Keratinocyte (primary cell): ENCODE data around the gene PRR29. TPM values are rescaled to one million over a fixed set of nuclear protein-coding genes. Genes with fewer than 3 reads are reported as not detected.
A peak's percentile ranks its signal among the peaks of the same experiment; 100 is the strongest.

Experiments used
- DNase-seq: peaks from one replicate; pipeline ENCODE4 v3.0.0-alpha.2; 2011; ENCODE audit warnings: low read depth, missing footprints, low spot score
- FAIRE-seq: peaks from 2 replicates; lab custom pipeline; 2011; peaks lifted over from hg19 to GRCh38; lab: Jason Lieb, UNC
- H2AFZ ChIP-seq: 2 replicates; pipeline ENCODE4 v1.6.0; 2012; ENCODE audit warnings: low read length, control low read depth, inconsistent platforms; ENCODE audit not compliant: control insufficient read depth
- H3K27ac ChIP-seq: 2 replicates; pipeline ENCODE4 v1.5.1; 2011; ENCODE audit warnings: low read length; ENCODE audit not compliant: control insufficient read depth, insufficient read depth
- H3K27me3 ChIP-seq: 3 replicates; pipeline ENCODE4 v1.6.0; 2011; ENCODE audit warnings: low read length; ENCODE audit not compliant: control insufficient read depth, insufficient read depth; ENCODE audit errors: extremely low read depth
- H3K36me3 ChIP-seq, 2 experiments: 2 replicates in 1 of 2; 3 replicates in 1 of 2; pipeline ENCODE4 v1.5.1; 2011; ENCODE audit warnings: low read length in 2 of 2, mild to moderate bottlenecking in 1 of 2; ENCODE audit not compliant: control insufficient read depth in 2 of 2, insufficient read depth in 2 of 2; ENCODE audit errors: extremely low read depth in 1 of 2
- H3K4me1 ChIP-seq: 3 replicates; pipeline ENCODE4 v1.5.1; 2011; ENCODE audit warnings: low read length; ENCODE audit not compliant: control insufficient read depth, insufficient read depth; ENCODE audit errors: extremely low read depth
- H3K4me2 ChIP-seq: 3 replicates; pipeline ENCODE4 v1.6.0; 2011; ENCODE audit warnings: low read depth, low read length; ENCODE audit not compliant: control insufficient read depth, insufficient read depth; ENCODE audit errors: extremely low read depth
- H3K4me3 ChIP-seq, 3 experiments: fragments of 200-600 bp in 1 of 3; sonication (generic) in 1 of 3; 2 replicates in 2 of 3; 3 replicates in 1 of 3; pipeline ENCODE4 v1.5.1; 2011 to 2016; ENCODE audit warnings: low read length in 3 of 3, mild to moderate bottlenecking in 3 of 3, control low read depth in 2 of 3, inconsistent platforms in 1 of 3, low read depth in 1 of 3, mixed read lengths in 1 of 3, mixed run types in 1 of 3, moderate library complexity in 1 of 3; ENCODE audit not compliant: control insufficient read depth in 2 of 3, insufficient read depth in 2 of 3; ENCODE audit errors: extremely low read depth in 1 of 3
- H3K79me2 ChIP-seq: 2 replicates; pipeline ENCODE4 v1.6.0; 2012; ENCODE audit warnings: low read length; ENCODE audit not compliant: control insufficient read depth, insufficient read depth
- H3K9ac ChIP-seq: 3 replicates; pipeline ENCODE4 v1.6.0; 2011; ENCODE audit warnings: low read length; ENCODE audit not compliant: control insufficient read depth, insufficient read depth; ENCODE audit errors: extremely low read depth
- H3K9me1 ChIP-seq: 3 replicates; pipeline ENCODE4 v1.6.0; 2011; ENCODE audit warnings: low read length; ENCODE audit not compliant: control insufficient read depth, insufficient read depth; ENCODE audit errors: extremely low read depth
- H3K9me3 ChIP-seq: 2 replicates; pipeline ENCODE4 v1.5.1; 2012; ENCODE audit warnings: low read depth, low read length; ENCODE audit not compliant: control insufficient read depth
- H4K20me1 ChIP-seq: 3 replicates; pipeline ENCODE4 v1.6.0; 2011; ENCODE audit warnings: low read length; ENCODE audit not compliant: control insufficient read depth, insufficient read depth; ENCODE audit errors: extremely low read depth
- EZH2 ChIP-seq: IDR thresholded peaks from one replicate; pipeline ENCODE4 v1.6.1; 2012; ENCODE audit warnings: inconsistent platforms, mild to moderate bottlenecking, low read length, moderate library complexity
- dilution Hi-C: fragments of 300-500 bp; cut with MboI; formaldehyde crosslinking; loops from one replicate; pipeline ENCODE4 v1.7.0; 2020; ENCODE audit warnings: low sequenced_read_pairs; ENCODE audit not compliant: extremely low pct_ligation_motif_present
- polyA plus RNA-seq, 5 experiments: library from polyadenylated mRNA; depleted of rRNA in 3 of 5; stranded (reverse) in 3 of 5; stranded (forward) in 1 of 5; unstranded in 1 of 5; fragments of >200 nt; gene quantifications; 1 replicate in 1 of 5; 2 replicates in 3 of 5; 3 replicates in 1 of 5; pipeline versions ENCODE4 v1.2.1 to v1.2.3, GENCODE V29; 2011 to 2012; ENCODE audit warnings: missing spikeins in 2 of 5, low read depth in 1 of 5, low replicate concordance in 1 of 5
- TF ChIP-seq, protein P1 (sequence below), 3 experiments: IDR thresholded peaks in 1 of 3; conservative IDR thresholded peaks in 1 of 3; optimal IDR thresholded peaks in 1 of 3; 2 replicates in 2 of 3; 3 replicates in 1 of 3; pipeline versions ENCODE3 to v1.5.1; 2011; ENCODE audit warnings: low read length in 3 of 3, mild to moderate bottlenecking in 3 of 3, moderate library complexity in 2 of 3, control low read depth in 1 of 3, inconsistent platforms in 1 of 3; ENCODE audit not compliant: insufficient read depth in 2 of 3; ENCODE audit errors: extremely low read depth in 1 of 3

The PRR29 gene
- polyA plus RNA-seq, 1 donor (not counting 4 experiments of a cell fraction or from before 2014, with no cell fraction given), result 0.01 TPM

DNA sequence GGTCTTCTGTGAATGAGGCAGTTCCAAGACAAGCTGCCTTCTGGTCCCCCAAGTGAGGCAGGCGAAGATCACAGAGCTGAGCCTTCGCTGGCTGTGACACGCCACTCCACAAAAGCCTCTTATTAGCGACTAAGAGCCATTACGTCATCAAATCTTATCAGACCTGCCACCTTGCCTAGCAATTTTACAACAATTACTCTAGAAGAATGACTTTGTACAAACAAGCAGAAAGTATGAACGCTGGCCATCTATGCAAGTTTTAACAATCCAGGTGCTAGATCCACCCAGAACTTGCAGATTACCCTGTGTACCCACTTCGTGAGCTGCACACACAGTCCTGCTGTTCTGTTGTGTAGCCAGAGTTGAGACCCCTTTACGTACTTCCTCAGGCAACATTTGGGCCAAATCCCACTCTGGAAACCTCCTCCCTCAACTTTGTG is 26.1 kb downstream of the PRR29 start:
- no peak overlapping the region for H3K4me2 ChIP-seq
- H3K9ac ChIP-seq, result no peak overlapping the region
- H3K27me3 ChIP-seq, result no peaks in the 10 kb centered on the region
- H3K79me2 ChIP-seq, result no peaks in the 10 kb centered on the region
- H3K9me1 ChIP-seq, result no peaks in the 10 kb centered on the region
- no peaks in the 10 kb centered on the region for H4K20me1 ChIP-seq
- FAIRE-seq (no peak), DNase-seq (no peak)
- H3K9me3 ChIP-seq, result no peaks in the 10 kb centered on the region
- H3K4me3 ChIP-seq, result no peak overlapping the region
- H3K27ac ChIP-seq, result no peak overlapping the region
- peaks cover 10% of the 10 kb centered on the region for H3K4me1 ChIP-seq
- dilution Hi-C loops, result no loop called here
- H3K36me3 ChIP-seq, result no peaks in the 10 kb centered on the region
- no peak for TF ChIP-seq EZH2
- TF ChIP-seq, protein P1, sequence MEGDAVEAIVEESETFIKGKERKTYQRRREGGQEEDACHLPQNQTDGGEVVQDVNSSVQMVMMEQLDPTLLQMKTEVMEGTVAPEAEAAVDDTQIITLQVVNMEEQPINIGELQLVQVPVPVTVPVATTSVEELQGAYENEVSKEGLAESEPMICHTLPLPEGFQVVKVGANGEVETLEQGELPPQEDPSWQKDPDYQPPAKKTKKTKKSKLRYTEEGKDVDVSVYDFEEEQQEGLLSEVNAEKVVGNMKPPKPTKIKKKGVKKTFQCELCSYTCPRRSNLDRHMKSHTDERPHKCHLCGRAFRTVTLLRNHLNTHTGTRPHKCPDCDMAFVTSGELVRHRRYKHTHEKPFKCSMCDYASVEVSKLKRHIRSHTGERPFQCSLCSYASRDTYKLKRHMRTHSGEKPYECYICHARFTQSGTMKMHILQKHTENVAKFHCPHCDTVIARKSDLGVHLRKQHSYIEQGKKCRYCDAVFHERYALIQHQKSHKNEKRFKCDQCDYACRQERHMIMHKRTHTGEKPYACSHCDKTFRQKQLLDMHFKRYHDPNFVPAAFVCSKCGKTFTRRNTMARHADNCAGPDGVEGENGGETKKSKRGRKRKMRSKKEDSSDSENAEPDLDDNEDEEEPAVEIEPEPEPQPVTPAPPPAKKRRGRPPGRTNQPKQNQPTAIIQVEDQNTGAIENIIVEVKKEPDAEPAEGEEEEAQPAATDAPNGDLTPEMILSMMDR (optimal IDR thresholded peaks at IDR 0.05 in 1 of 3, IDR thresholded peaks at IDR 0.05 in 1 of 3, conservative IDR thresholded peaks at IDR 0.05 in 1 of 3; ENCODE audit: extremely low read depth in 1 of 3, insufficient read depth in 2 of 3, low read length in 3 of 3), result no peak
- H2AFZ ChIP-seq, result no peak overlapping the region

DNA sequence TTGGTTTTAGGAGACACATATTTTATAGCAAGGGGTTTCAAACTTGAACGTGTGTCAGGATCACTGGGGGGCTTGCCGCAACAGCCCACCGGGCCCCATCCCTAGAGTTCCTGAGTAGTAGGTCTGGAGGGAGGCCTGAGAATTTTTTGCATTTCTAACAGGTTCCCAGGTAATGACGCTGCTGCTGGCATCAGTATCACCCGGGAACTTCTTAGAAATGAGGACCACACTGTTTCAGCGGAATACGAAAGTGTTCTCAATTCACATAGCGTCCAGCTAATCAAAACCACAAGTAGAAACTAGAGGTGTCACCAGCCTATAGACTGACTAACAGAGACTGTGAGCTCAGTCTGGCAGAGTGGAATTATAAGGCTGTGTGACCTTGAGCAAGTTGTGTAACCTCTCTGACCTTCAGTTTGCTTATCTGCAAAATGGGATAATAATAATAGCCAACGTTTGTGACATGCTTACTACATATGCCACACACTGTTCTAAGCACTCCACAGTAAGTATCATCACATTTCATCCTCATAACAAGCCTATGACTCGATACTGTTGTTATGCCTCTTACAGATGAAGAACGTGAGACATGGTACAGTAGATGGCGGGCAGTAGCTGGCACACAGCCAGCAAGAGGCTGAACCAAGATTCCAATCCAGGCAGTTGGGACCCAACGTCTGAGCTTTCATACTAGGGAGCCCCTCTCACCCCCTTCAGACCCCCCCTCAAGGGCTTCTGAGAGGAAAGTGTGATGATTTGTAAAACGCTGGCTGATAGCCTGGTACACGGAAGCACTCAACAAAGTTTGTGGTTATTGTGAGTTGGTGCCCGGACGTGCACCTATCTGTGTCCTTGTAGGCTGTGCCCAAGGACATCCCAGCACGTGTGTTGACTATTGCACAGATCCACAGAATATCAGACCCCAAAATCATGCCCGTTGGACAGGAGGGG is 26.9 kb downstream of the PRR29 start:
- no peak overlapping the region for H2AFZ ChIP-seq
- TF ChIP-seq EZH2, result no peak
- TF ChIP-seq, protein P1 (optimal IDR thresholded peaks at IDR 0.05 in 1 of 3, IDR thresholded peaks at IDR 0.05 in 1 of 3, conservative IDR thresholded peaks at IDR 0.05 in 1 of 3; ENCODE audit: extremely low read depth in 1 of 3, insufficient read depth in 2 of 3, low read length in 3 of 3), result no peak
- H3K9me3 ChIP-seq, result no peaks in the 10 kb centered on the region
- H3K4me2 ChIP-seq, result peak overlapping the region; percentile 19
- DNase-seq (no peak), FAIRE-seq (no peak)
- no peaks in the 10 kb centered on the region for H4K20me1 ChIP-seq
- H3K27ac ChIP-seq, result no peak overlapping the region
- H3K9ac ChIP-seq, result no peak overlapping the region
- no peaks in the 10 kb centered on the region for H3K27me3 ChIP-seq
- dilution Hi-C loops, result no loop called here
- H3K4me3 ChIP-seq, result no peak overlapping the region
- peaks cover 11% of the 10 kb centered on the region for H3K4me1 ChIP-seq
- no peaks in the 10 kb centered on the region for H3K9me1 ChIP-seq
- no peaks in the 10 kb centered on the region for H3K79me2 ChIP-seq
- no peaks in the 10 kb centered on the region for H3K36me3 ChIP-seq
